ENCODE data around the gene FOCAD. TPM values are rescaled to one million over a fixed set of nuclear protein-coding genes. Genes with fewer than 3 reads are reported as not detected.

The FOCAD gene
- total RNA-seq, 1 experiment from 2014 or later, result 43.3 TPM

GRCh38 chr9:20692554-20692953, 8.5 kb downstream of the FOCAD start:
- no peak overlapping the region for H3K56ac ChIP-seq (ENCODE audit: insufficient read length, low read depth, low read length)
- no peak overlapping the region for H2AK5ac ChIP-seq (ENCODE audit: insufficient read length, low read length)
- Mint-ChIP-seq H3K9me3 (no peaks in the 10 kb centered on the region), H3K27me3 (ENCODE audit: low read depth) (no peaks in the 10 kb centered on the region), H3K27ac (peak overlapping the region in 1 of 3 experiments; percentile 10; a peak in 2 of 7 replicates), H3K4me1 (peaks cover 17 to 18% of the 10 kb centered on the region in 2 experiments), H3K36me3 (ENCODE audit: insufficient read depth in 1 of 3, low read depth in 3 of 3) (no peaks in the 10 kb centered on the region), H3K4me3 (no peak overlapping the region)
- no peak overlapping the region for H3T11ph ChIP-seq (ENCODE audit: low read length)
- no peak overlapping the region for H4K91ac ChIP-seq (ENCODE audit: insufficient read length, low read depth, low read length)
- no peak overlapping the region for H3K23ac ChIP-seq (ENCODE audit: insufficient read length, low read depth, low read length)
- H3K4me2 ChIP-seq (ENCODE audit: insufficient read depth, insufficient read length, low read length), result no peak overlapping the region
- peaks cover 4% of the 10 kb centered on the region for H3K4me1 ChIP-seq (ENCODE audit: insufficient read depth, low read length)
- no peaks in the 10 kb centered on the region for H3K27me3 ChIP-seq (ENCODE audit: insufficient read depth, low read length)
- no peak overlapping the region for H2BK120ac ChIP-seq (ENCODE audit: low read depth, low read length, poor library complexity, severe bottlenecking)
- no peak overlapping the region for H2BK5ac ChIP-seq (ENCODE audit: insufficient read length, low read length)
- peaks cover 3% of the 10 kb centered on the region for H3K79me1 ChIP-seq (ENCODE audit: insufficient read depth, low read depth, low read length, poor library complexity, severe bottlenecking)
- no peak overlapping the region for H3K18ac ChIP-seq (ENCODE audit: insufficient read length, low read depth, low read length)
- no peak overlapping the region for H3K27ac ChIP-seq (ENCODE audit: insufficient read length, low read depth, low read length)
- H2BK12ac ChIP-seq (ENCODE audit: insufficient read length, low read depth, low read length), result no peak overlapping the region
- TF ChIP-seq CTCF (conservative IDR thresholded peaks at IDR 0.05), result no peak
- H3K9me3 ChIP-seq (ENCODE audit: control insufficient read depth, low read depth, low read length), result no peaks in the 10 kb centered on the region
- no peak for DNase-seq
- no peak overlapping the region for H4K8ac ChIP-seq (replicated peaks; ENCODE audit: insufficient read length, low read depth, low read length)
- no peak overlapping the region for H3K14ac ChIP-seq (ENCODE audit: insufficient read depth, low read length)
- no CpG with 5 or more reads among the region's 5 CpGs for WGBS (ENCODE audit: extremely low coverage, insufficient read length, low lambda C conversion rate)
- H2BK20ac ChIP-seq (ENCODE audit: low read depth, low read length, poor library complexity, severe bottlenecking), result no peak overlapping the region
- H2BK15ac ChIP-seq (ENCODE audit: low read depth, low read length), result no peak overlapping the region
- H2AFZ ChIP-seq (ENCODE audit: low read length), result no peak overlapping the region
- peaks cover 3% of the 10 kb centered on the region for H4K20me1 ChIP-seq (ENCODE audit: control insufficient read depth, insufficient read depth, insufficient read length)
- H4K5ac ChIP-seq (ENCODE audit: insufficient read length, low read depth, low read length), result no peak overlapping the region
- peaks cover 6% of the 10 kb centered on the region; the same call in 1 of the 2 replicates for H3K79me2 ChIP-seq (ENCODE audit: insufficient read depth, low read length)
- no peak overlapping the region for H3K4ac ChIP-seq (ENCODE audit: low read depth, low read length)
- H3K23me2 ChIP-seq (ENCODE audit: insufficient read length, low read depth, low read length, poor library complexity, severe bottlenecking), result no peaks in the 10 kb centered on the region
- no peak overlapping the region for H3K9ac ChIP-seq (ENCODE audit: extremely low read depth, insufficient read length, low read length)
